HFF-Myc (cell line): ENCODE results near the gene IFNB1.

Source experiments
- DNase-seq: peaks from one replicate; pipeline ENCODE4 v3.0.0-alpha.2; 2011; ENCODE audit warnings: low read depth; ENCODE audit errors: extremely low read depth
- H3K4me3 ChIP-seq: replicated peaks from 2 replicates; pipeline ENCODE4 v1.5.1; 2011; ENCODE audit warnings: low read depth, mild to moderate bottlenecking, control low read depth, low read length
- CTCF ChIP-seq: IDR thresholded peaks from 2 replicates; pipeline ENCODE4 v1.5.1; 2012; ENCODE audit warnings: mild to moderate bottlenecking, low read depth, low read length, control low read depth; ENCODE audit errors: missing control alignments

IFNB1 gene

GRCh38 chr9:21104787-21105186, 27.0 kb upstream of the IFNB1 start:
- no peak for DNase-seq
- H3K4me3 ChIP-seq = no peak overlapping the region
- TF ChIP-seq CTCF = no peak

- DNase-seq = no peak
- no peak overlapping the region for H3K4me3 ChIP-seq
- no peak for TF ChIP-seq CTCF
Observed at GRCh38 chr9:21102305-21102704, 24.6 kb upstream of the IFNB1 start.

- no peak for TF ChIP-seq CTCF
Observed at GRCh38 chr9:21097817-21098216, 20.1 kb upstream of the IFNB1 start.

GRCh38 chr9:21096901-21097255, 19.1 kb upstream of the IFNB1 start:
- DNase-seq = no peak
- no peak for TF ChIP-seq CTCF
- no peak overlapping the region for H3K4me3 ChIP-seq

More at GRCh38 chr9:21097817-21098216, 20.1 kb upstream of the IFNB1 start:
- H3K4me3 ChIP-seq = no peak overlapping the region
- no peak for DNase-seq

GRCh38 chr9:21096172-21096900, 18.6 kb upstream of the IFNB1 start:
- no peak for TF ChIP-seq CTCF
- DNase-seq = no peak
- no peak overlapping the region for H3K4me3 ChIP-seq

- no peak for TF ChIP-seq CTCF
- no peak overlapping the region for H3K4me3 ChIP-seq
- no peak for DNase-seq
Observed at GRCh38 chr9:21095561-21095960, 17.8 kb upstream of the IFNB1 start.

- TF ChIP-seq CTCF = no peak
- no peak for DNase-seq
Observed at GRCh38 chr9:21086538-21086937, 8.8 kb upstream of the IFNB1 start.

More at GRCh38 chr9:21086538-21086937, 8.8 kb upstream of the IFNB1 start:
- H3K4me3 ChIP-seq = no peak overlapping the region
